Measurements from ENCODE around the gene ZNF267. TPM values are rescaled to one million over a fixed set of nuclear protein-coding genes. Genes with fewer than 3 reads are reported as not detected.

Gene ZNF267
- 6.7 to 8.9 TPM (median 7.2 TPM) in 5 replicates for total RNA-seq (2022; extraction: Qiagen RNA extraction)

DNA sequence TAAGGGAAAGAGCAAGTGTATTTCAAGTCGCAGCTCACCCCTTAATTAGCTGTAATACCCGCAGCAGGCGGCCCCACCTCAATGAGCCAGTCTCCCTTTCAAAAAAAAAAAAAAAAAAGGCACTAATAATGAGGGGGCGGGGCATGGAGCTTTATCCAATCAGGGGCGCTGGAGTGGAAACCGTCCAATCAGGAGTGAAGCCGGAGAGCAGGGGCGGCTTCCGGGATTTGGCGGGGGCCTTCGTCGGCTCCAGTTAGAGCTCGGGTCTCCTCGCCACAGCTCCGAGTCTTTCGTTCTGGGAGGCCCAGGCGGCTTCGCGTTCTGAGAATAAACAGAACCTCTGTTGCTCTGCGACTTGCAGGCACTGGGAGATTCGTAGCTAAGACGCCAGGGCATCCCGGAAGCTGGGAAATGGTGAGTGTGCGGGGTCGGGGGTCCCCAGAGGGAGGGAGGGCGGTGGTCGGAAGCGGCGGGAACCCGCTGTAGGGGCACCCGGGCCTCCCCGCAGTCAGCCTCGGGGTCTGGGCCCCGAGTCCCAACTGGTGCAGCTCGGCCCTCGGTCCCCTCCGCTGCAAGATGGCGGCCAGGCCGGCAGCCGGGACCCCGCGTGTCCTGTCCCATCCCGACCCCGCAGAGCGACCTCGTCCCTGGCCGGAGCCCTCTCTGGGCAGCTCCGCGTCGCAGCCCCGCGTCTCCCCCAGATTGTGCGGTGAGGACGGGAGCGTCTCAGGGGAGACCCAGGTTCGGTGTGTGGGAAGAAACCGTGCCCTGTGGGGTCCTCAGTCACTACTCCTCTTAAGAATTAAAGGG, at the start of gene ZNF267:
ZNF267 (plus strand) TSS at position 252 of the 810 bp plus-strand sequence; CDS start at position 412, 160 bp downstream.

All from A549 treated with Mapracorat at 1 μM for 4 hours (cell line).